ENCODE data around the gene MLLT6.

MLLT6 gene

GRCh38 chr17:38704606-38705522 lies at the start of gene MLLT6:
Gene MLLT6 (plus strand): TSS chr17:38705273. CDS start chr17:38705633, 360 bp downstream.
- DNase-seq = peak; percentile 27 to 62

GRCh38 chr17:38656959-38657823 lies 47.9 kb upstream of the MLLT6 start:
- DNase-seq = no peak

- DNase-seq = no peak
Measured at GRCh38 chr17:38657824-38658740, 47.0 kb upstream of the MLLT6 start.

GRCh38 chr17:38658741-38659345 lies 46.2 kb upstream of the MLLT6 start:
- DNase-seq = no peak

GRCh38 chr17:38659415-38659814 lies 45.7 kb upstream of the MLLT6 start:
- no peak for DNase-seq

GRCh38 chr17:38660097-38661025 lies 44.7 kb upstream of the MLLT6 start:
- DNase-seq = no peak

- peak; percentile 39 to 68 for DNase-seq
Measured at GRCh38 chr17:38663125-38663751, 41.8 kb upstream of the MLLT6 start.

- no peak for DNase-seq
Measured at GRCh38 chr17:38663964-38664644, 41.0 kb upstream of the MLLT6 start.

GRCh38 chr17:38667099-38667786 lies 37.8 kb upstream of the MLLT6 start:
- DNase-seq = peak; percentile 27 to 72

GRCh38 chr17:38667787-38668122 lies 37.3 kb upstream of the MLLT6 start:
- DNase-seq = no peak

GRCh38 chr17:38669520-38669919 lies 35.6 kb upstream of the MLLT6 start:
- DNase-seq = no peak

GRCh38 chr17:38671939-38672720 lies 32.9 kb upstream of the MLLT6 start:
- DNase-seq = no peak

GRCh38 chr17:38672788-38673706 lies 32.0 kb upstream of the MLLT6 start:
- no peak for DNase-seq

GRCh38 chr17:38673707-38674013 lies 31.4 kb upstream of the MLLT6 start:
- DNase-seq = no peak

GRCh38 chr17:38674014-38674748 lies 30.9 kb upstream of the MLLT6 start:
- no peak for DNase-seq

GRCh38 chr17:38674749-38675615 lies 30.1 kb upstream of the MLLT6 start, which contains the start of gene EPOP:
Gene EPOP (minus strand): TSS chr17:38674957. CDS start chr17:38674495, 462 bp downstream.
- DNase-seq = peak; percentile 47 to 79
